HCT116 (cell line): ENCODE measurements around the gene COX7B. TPM values are rescaled to one million over a fixed set of nuclear protein-coding genes. Genes with fewer than 3 reads are reported as not detected.

ENCODE experiments used
- ATAC-seq: fragments of 200-7000 bp; cut with Tn5 transposase; 2 replicates; pipeline ENCODE4 v1.9.1; 2020; ENCODE audit warnings: mild to moderate bottlenecking, moderate library complexity
- BruUV-seq: library from RNA; stranded (reverse); fragments of 400-500 nt; replicated peaks from 2 replicates; lab custom pipeline; 2021; lab: Mats Ljungman, UMichigan
- CTCF ChIA-PET: fragments of 300-600 bp; sonication (Branson Sonifier 250); formaldehyde crosslinking; loops from one replicate; lab custom pipeline; 2021; ENCODE audit warnings: antibody characterized with exemption; lab: Charles Lee
- POLR2A ChIA-PET: fragments of 300-600, 350-600 bp; sonication (Branson Sonifier 250); formaldehyde crosslinking; loops from one replicate; lab custom pipeline; 2021; ENCODE audit warnings: antibody characterized with exemption; lab: Charles Lee
- RAD21 ChIA-PET, 2 experiments: fragments of 300-600 bp; sonication (Branson Sonifier 250); formaldehyde crosslinking; loops; one replicate each; lab custom pipeline; 2023; ENCODE audit warnings: low total read pairs in 2 of 2; ENCODE audit not compliant: uncharacterized antibody in 2 of 2, unreplicated experiment in 2 of 2, low non-redundant PET in 1 of 2; lab: Charles Lee
- DNase-seq: peaks from one replicate; pipeline ENCODE4 v3.0.0-alpha.2; 2010; ENCODE audit warnings: low read depth, low spot score
- H2AFZ ChIP-seq: fragments of 200-600 bp; shearing (Covaris generic), sonication (generic); 2 replicates; pipeline ENCODE4 v1.6.1; 2017; ENCODE audit warnings: low read depth, mixed run types, mixed read lengths, antibody characterized with exemption, low read length; ENCODE audit not compliant: poor library complexity, severe bottlenecking
- H3K27ac ChIP-seq: 2 replicates; pipeline ENCODE4 v1.5.1; 2012; ENCODE audit warnings: low read depth, low read length
- H3K27me3 ChIP-seq: fragments of 200-600 bp; sonication (generic); 2 replicates; pipeline ENCODE4 v1.6.1; 2016; ENCODE audit warnings: mixed run types, low read length, mixed read lengths; ENCODE audit not compliant: insufficient read depth
- H3K36me3 ChIP-seq, 2 experiments: fragments of 200-500 bp in 1 of 2; fragments of 200-600 bp in 1 of 2; sonication (Bioruptor generic) in 1 of 2; sonication (generic) in 1 of 2; 2 replicates each; pipeline versions ENCODE4 v1.5.1 to v1.6.1; 2014 to 2016; ENCODE audit warnings: low read length in 2 of 2, inconsistent platforms in 1 of 2, mixed read lengths in 1 of 2, mixed run types in 1 of 2; ENCODE audit not compliant: insufficient read depth in 2 of 2, control insufficient read depth in 1 of 2
- H3K4me1 ChIP-seq, 2 experiments: fragments of 200-600 bp in 1 of 2; sonication (generic) in 1 of 2; 2 replicates each; pipeline versions ENCODE4 v1.5.1 to v1.6.1; 2012 to 2017; ENCODE audit warnings: low read length in 2 of 2, inconsistent platforms in 1 of 2, mild to moderate bottlenecking in 1 of 2, mixed read lengths in 1 of 2, mixed run types in 1 of 2, moderate library complexity in 1 of 2; ENCODE audit not compliant: insufficient read depth in 2 of 2, control insufficient read depth in 1 of 2
- H3K4me2 ChIP-seq: fragments of 200-600 bp; sonication (generic); 2 replicates; pipeline ENCODE4 v1.6.1; 2017; ENCODE audit warnings: mixed run types, low read length, mixed read lengths
- H3K4me3 ChIP-seq, 2 experiments: fragments of 200-600 bp in 1 of 2; sonication (generic) in 1 of 2; replicated peaks in 1 of 2; 2 replicates each; pipeline ENCODE4 v1.5.1; 2011 to 2016; ENCODE audit warnings: low read length in 2 of 2, control low read depth in 1 of 2, low read depth in 1 of 2, mild to moderate bottlenecking in 1 of 2, mixed read lengths in 1 of 2, mixed run types in 1 of 2
- H3K79me2 ChIP-seq: fragments of 200-600 bp; sonication (generic); 2 replicates; pipeline ENCODE4 v1.6.1; 2017; ENCODE audit warnings: mild to moderate bottlenecking, mixed run types, low read length, moderate library complexity, mixed read lengths; ENCODE audit not compliant: insufficient read depth
- H3K9ac ChIP-seq: fragments of 200-600 bp; sonication (generic); 2 replicates; pipeline ENCODE4 v1.6.1; 2016; ENCODE audit warnings: low read length, mixed read lengths
- H3K9me2 ChIP-seq: fragments of 200-600 bp; sonication (generic), shearing (Covaris generic); 2 replicates; pipeline ENCODE4 v1.6.1; 2017; ENCODE audit warnings: mixed run types, mild to moderate bottlenecking, moderate library complexity; ENCODE audit not compliant: insufficient read depth
- H3K9me3 ChIP-seq, 2 experiments: fragments of 200-500 bp in 1 of 2; fragments of 200-600 bp in 1 of 2; sonication (Bioruptor generic) in 1 of 2; sonication (generic) in 1 of 2; 2 replicates each; pipeline ENCODE4 v1.6.1; 2014 to 2017; ENCODE audit warnings: low read length in 2 of 2, mixed read lengths in 2 of 2, inconsistent platforms in 1 of 2, low read depth in 1 of 2, mild to moderate bottlenecking in 1 of 2, mixed run types in 1 of 2, moderate library complexity in 1 of 2; ENCODE audit not compliant: control insufficient read depth in 1 of 2, insufficient read depth in 1 of 2
- H4K20me1 ChIP-seq: fragments of 200-600 bp; sonication (generic), shearing (Covaris generic); 2 replicates; pipeline ENCODE4 v1.6.1; 2017; ENCODE audit warnings: mixed run types, mild to moderate bottlenecking, moderate library complexity; ENCODE audit not compliant: insufficient read depth
- CBX3 ChIP-seq: IDR thresholded peaks from 2 replicates; pipeline ENCODE4 v1.6.1; 2012; ENCODE audit warnings: low read depth
- CEBPB ChIP-seq: IDR thresholded peaks from 2 replicates; pipeline ENCODE4 v1.6.1; 2012; ENCODE audit warnings: low read depth
- EGR1 ChIP-seq: IDR thresholded peaks from 2 replicates; pipeline ENCODE4 v1.6.1; 2012; ENCODE audit warnings: low read depth
- ELF1 ChIP-seq: IDR thresholded peaks from 2 replicates; pipeline ENCODE4 v1.6.1; 2012; ENCODE audit warnings: low read depth, borderline replicate concordance
- EZH2phosphoT487 ChIP-seq: fragments of 200-600 bp; IDR thresholded peaks from 2 replicates; pipeline ENCODE4 v1.6.1; 2018; ENCODE audit warnings: antibody characterized with exemption, borderline replicate concordance
- FOSL1 ChIP-seq: IDR thresholded peaks from 2 replicates; pipeline ENCODE4 v1.6.1; 2012; ENCODE audit warnings: low read depth
- JUND ChIP-seq: IDR thresholded peaks from 2 replicates; pipeline ENCODE4 v1.6.1; 2012
- POLR2AphosphoS5 ChIP-seq: IDR thresholded peaks from 2 replicates; pipeline ENCODE4 v1.6.1; 2011; ENCODE audit warnings: mild to moderate bottlenecking, low read depth, low read length, moderate library complexity
- RAD21 ChIP-seq: IDR thresholded peaks from 2 replicates; pipeline ENCODE4 v1.6.1; 2012; ENCODE audit warnings: low read depth, mild to moderate bottlenecking
- SIN3A ChIP-seq: IDR thresholded peaks from 2 replicates; pipeline ENCODE4 v1.6.1; 2012; ENCODE audit warnings: low read depth
- SRF ChIP-seq: IDR thresholded peaks from 2 replicates; pipeline ENCODE4 v1.6.1; 2012; ENCODE audit warnings: low read depth
- TCF7L2 ChIP-seq: IDR thresholded peaks from 2 replicates; pipeline ENCODE4 v1.7.0; 2011; ENCODE audit warnings: borderline replicate concordance, inconsistent platforms; ENCODE audit not compliant: insufficient read depth, insufficient read length; ENCODE audit errors: extremely low read depth
- YY1 ChIP-seq: IDR thresholded peaks from 2 replicates; pipeline ENCODE4 v1.6.1; 2011; ENCODE audit warnings: low read length, low read depth, moderate library complexity, mild to moderate bottlenecking; ENCODE audit not compliant: insufficient replicate concordance; ENCODE audit errors: extremely low read depth
- ZNF274 ChIP-seq: fragments of 200-500 bp; sonication (Bioruptor generic); IDR thresholded peaks from 2 replicates; pipeline ENCODE4 v1.6.1; 2014; ENCODE audit warnings: mild to moderate bottlenecking, low read depth, low read length, inconsistent platforms
- intact Hi-C: fragments of 100-400 bp; cut with micrococcal nuclease; formaldehyde crosslinking; loops from 2 replicates; pipeline ENCODE4 v1.10.0; 2022
- total RNA-seq: library from RNA; stranded (reverse); gene quantifications from one replicate; pipeline ENCODE4 v1.2.1, GENCODE V29; 2021; ENCODE audit not compliant: unreplicated experiment
- TF ChIP-seq, protein P1 (sequence below): IDR thresholded peaks from 2 replicates; pipeline ENCODE4 v1.6.1; 2012
- TF ChIP-seq, protein P2 (sequence below): IDR thresholded peaks from 2 replicates; pipeline ENCODE4 v1.6.1; 2011; ENCODE audit warnings: mild to moderate bottlenecking, low read length, moderate library complexity; ENCODE audit not compliant: insufficient replicate concordance; ENCODE audit errors: extremely low read depth
- TF ChIP-seq, protein P3 (sequence below), 3 experiments: fragments of 200-600 bp in 1 of 3; sonication (generic) in 1 of 3; IDR thresholded peaks in 2 of 3; conservative IDR thresholded peaks in 1 of 3; 2 replicates each; pipeline ENCODE4 v1.5.1; 2012 to 2017; ENCODE audit warnings: low read depth in 2 of 3, low read length in 2 of 3, antibody characterized with exemption in 1 of 3, borderline replicate concordance in 1 of 3, control low read depth in 1 of 3, mild to moderate bottlenecking in 1 of 3, mixed read lengths in 1 of 3, mixed run types in 1 of 3, moderate library complexity in 1 of 3; ENCODE audit not compliant: insufficient read depth in 1 of 3
- TF ChIP-seq, protein P4 (sequence below): IDR thresholded peaks from 2 replicates; pipeline ENCODE4 v1.6.1; 2012; ENCODE audit warnings: low read depth

The COX7B gene
- total RNA-seq, 1 experiment from 2014 or later = 268 TPM

DNA sequence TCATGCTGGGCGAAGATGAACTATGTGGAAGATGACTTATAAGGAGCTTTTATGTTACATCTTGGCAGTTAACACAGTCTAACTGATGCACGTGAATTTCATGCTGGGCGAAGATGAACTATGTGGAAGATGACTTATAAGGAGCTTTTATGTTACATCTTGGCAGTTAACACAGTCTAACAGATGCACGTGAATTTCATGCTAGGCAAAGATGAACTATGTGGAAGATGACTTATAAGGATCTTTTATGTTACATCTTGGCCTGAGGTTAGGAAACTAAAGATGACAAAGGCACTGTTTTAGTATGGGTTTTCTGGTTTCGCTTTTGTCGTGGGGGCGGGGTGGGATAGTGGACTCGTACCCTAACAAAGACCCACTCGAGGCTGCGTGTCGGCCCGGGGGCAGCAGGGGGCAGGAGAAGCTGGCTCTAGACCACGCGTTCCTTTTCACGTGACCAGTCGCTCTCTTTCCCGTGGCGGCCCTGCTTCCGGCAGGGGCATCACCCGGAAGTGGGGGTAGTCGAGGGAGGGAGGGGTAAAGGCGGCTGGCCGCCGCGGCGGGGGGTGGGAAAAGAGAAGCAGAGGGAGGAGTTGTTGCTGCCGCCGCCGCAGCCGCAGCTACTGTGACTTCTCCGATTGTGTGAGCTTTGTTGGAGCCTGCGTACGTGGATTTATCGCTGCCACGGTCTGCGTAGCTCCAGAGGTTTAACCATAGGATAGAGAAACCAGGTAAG lies 11.0 kb downstream of the COX7B start, which contains the start of gene ATP7A:
Gene ATP7A (plus strand): TSS at position 586 of the 733 bp plus-strand sequence. CDS start 60,949 bp downstream, outside the sequence.
- peak within 1 kb of the TSS; percentile 77 for H3K4me2 ChIP-seq
- no peaks in the 10 kb centered on the region for H3K36me3 ChIP-seq
- no peaks in the 10 kb centered on the region for H3K9me3 ChIP-seq
- H3K9ac ChIP-seq = peak within 1 kb of the TSS; percentile 63
- ATAC-seq (peak; percentile 91), DNase-seq (peak; percentile 54)
- BruUV-seq = no TSS peak
- H3K27me3 ChIP-seq = no peaks in the 10 kb centered on the region
- H3K27ac ChIP-seq = peak within 1 kb of the TSS; percentile 38; the same call in 1 of the 2 replicates
- ChIA-PET RAD21 (interaction anchor here in 1 of 2 experiments (0.9 to 1.0 kb wide), 2 partner anchors 114 to 120 kb away, joined by 3 read pairs; no protein-coding TSS in a partner anchor), CTCF (interaction anchor here (2.6 kb wide), 1 partner anchor 10 kb away, joined by 9 read pairs; the partner anchor contains the start of gene COX7B), POLR2A (interaction anchor here (1.0 to 1.3 kb wide), 2 partner anchors 9 to 11 kb away, joined by 5 to 7 read pairs; partner anchors contain the start of gene COX7B)
- H2AFZ ChIP-seq = peak within 1 kb of the TSS; percentile 68
- no peaks in the 10 kb centered on the region for H3K4me1 ChIP-seq
- H4K20me1 ChIP-seq = no peaks in the 10 kb centered on the region
- H3K79me2 ChIP-seq = no peaks in the 10 kb centered on the region; the same call in 1 of the 2 replicates
- H3K9me2 ChIP-seq = no peaks in the 10 kb centered on the region
- peak within 1 kb of the TSS; percentile 67 to 73 for H3K4me3 ChIP-seq
- intact Hi-C loops = loop anchor here (2.0 kb wide), 1 partner anchor 115 kb away; no protein-coding TSS in a partner anchor
- TF ChIP-seq RAD21 (peak; percentile 61), SIN3A (no peak), TCF7L2 (peak; percentile 18), SRF (no peak), JUND (no peak), POLR2AphosphoS5 (peak; percentile 40; the same call in 1 of the 2 replicates), ELF1 (peak; percentile 59), CEBPB (no peak), EGR1 (no peak), YY1 (no peak), EZH2phosphoT487 (no peak), FOSL1 (no peak), ZNF274 (no peak), CBX3 (0 out of 2 replicates have a peak, but pooled peaks have one; percentile 12)
- TF ChIP-seq, protein P1, sequence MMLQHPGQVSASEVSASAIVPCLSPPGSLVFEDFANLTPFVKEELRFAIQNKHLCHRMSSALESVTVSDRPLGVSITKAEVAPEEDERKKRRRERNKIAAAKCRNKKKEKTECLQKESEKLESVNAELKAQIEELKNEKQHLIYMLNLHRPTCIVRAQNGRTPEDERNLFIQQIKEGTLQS = no peak
- TF ChIP-seq, protein P2, sequence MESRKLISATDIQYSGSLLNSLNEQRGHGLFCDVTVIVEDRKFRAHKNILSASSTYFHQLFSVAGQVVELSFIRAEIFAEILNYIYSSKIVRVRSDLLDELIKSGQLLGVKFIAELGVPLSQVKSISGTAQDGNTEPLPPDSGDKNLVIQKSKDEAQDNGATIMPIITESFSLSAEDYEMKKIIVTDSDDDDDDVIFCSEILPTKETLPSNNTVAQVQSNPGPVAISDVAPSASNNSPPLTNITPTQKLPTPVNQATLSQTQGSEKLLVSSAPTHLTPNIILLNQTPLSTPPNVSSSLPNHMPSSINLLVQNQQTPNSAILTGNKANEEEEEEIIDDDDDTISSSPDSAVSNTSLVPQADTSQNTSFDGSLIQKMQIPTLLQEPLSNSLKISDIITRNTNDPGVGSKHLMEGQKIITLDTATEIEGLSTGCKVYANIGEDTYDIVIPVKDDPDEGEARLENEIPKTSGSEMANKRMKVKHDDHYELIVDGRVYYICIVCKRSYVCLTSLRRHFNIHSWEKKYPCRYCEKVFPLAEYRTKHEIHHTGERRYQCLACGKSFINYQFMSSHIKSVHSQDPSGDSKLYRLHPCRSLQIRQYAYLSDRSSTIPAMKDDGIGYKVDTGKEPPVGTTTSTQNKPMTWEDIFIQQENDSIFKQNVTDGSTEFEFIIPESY = no peak
- TF ChIP-seq, protein P3, sequence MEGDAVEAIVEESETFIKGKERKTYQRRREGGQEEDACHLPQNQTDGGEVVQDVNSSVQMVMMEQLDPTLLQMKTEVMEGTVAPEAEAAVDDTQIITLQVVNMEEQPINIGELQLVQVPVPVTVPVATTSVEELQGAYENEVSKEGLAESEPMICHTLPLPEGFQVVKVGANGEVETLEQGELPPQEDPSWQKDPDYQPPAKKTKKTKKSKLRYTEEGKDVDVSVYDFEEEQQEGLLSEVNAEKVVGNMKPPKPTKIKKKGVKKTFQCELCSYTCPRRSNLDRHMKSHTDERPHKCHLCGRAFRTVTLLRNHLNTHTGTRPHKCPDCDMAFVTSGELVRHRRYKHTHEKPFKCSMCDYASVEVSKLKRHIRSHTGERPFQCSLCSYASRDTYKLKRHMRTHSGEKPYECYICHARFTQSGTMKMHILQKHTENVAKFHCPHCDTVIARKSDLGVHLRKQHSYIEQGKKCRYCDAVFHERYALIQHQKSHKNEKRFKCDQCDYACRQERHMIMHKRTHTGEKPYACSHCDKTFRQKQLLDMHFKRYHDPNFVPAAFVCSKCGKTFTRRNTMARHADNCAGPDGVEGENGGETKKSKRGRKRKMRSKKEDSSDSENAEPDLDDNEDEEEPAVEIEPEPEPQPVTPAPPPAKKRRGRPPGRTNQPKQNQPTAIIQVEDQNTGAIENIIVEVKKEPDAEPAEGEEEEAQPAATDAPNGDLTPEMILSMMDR (IDR thresholded peaks at IDR 0.05 in 2 of 3, conservative IDR thresholded peaks at IDR 0.05 in 1 of 3; ENCODE audit: borderline replicate concordance in 1 of 3, insufficient read depth in 1 of 3, low read depth in 2 of 3, low read length in 2 of 3) = peak; percentile 26 to 52 (median 39); a peak in 5 of 6 replicates
- TF ChIP-seq, protein P4, sequence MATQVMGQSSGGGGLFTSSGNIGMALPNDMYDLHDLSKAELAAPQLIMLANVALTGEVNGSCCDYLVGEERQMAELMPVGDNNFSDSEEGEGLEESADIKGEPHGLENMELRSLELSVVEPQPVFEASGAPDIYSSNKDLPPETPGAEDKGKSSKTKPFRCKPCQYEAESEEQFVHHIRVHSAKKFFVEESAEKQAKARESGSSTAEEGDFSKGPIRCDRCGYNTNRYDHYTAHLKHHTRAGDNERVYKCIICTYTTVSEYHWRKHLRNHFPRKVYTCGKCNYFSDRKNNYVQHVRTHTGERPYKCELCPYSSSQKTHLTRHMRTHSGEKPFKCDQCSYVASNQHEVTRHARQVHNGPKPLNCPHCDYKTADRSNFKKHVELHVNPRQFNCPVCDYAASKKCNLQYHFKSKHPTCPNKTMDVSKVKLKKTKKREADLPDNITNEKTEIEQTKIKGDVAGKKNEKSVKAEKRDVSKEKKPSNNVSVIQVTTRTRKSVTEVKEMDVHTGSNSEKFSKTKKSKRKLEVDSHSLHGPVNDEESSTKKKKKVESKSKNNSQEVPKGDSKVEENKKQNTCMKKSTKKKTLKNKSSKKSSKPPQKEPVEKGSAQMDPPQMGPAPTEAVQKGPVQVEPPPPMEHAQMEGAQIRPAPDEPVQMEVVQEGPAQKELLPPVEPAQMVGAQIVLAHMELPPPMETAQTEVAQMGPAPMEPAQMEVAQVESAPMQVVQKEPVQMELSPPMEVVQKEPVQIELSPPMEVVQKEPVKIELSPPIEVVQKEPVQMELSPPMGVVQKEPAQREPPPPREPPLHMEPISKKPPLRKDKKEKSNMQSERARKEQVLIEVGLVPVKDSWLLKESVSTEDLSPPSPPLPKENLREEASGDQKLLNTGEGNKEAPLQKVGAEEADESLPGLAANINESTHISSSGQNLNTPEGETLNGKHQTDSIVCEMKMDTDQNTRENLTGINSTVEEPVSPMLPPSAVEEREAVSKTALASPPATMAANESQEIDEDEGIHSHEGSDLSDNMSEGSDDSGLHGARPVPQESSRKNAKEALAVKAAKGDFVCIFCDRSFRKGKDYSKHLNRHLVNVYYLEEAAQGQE = no peak
